ENCODE data around the gene PLD1.
"Not testable (repeated sequence)": the region's sequence is repeated elsewhere in the genome, so short reads cannot be mapped to it uniquely, and the experiment has no call there.

Gene PLD1

GRCh38 chr3:171694888-171695287 lies 115.4 kb downstream of the PLD1 start:
- no peak for DNase-seq

GRCh38 chr3:171692551-171692950 lies 117.7 kb downstream of the PLD1 start:
- not testable (repeated sequence) for DNase-seq

- DNase-seq = no peak
Observed at GRCh38 chr3:171691485-171691884, 118.8 kb downstream of the PLD1 start.

GRCh38 chr3:171690281-171690680 lies 120.0 kb downstream of the PLD1 start:
- peak; percentile 18 for DNase-seq

GRCh38 chr3:171688593-171688992 lies 121.7 kb downstream of the PLD1 start:
- DNase-seq = no peak

GRCh38 chr3:171688002-171688401 lies 122.3 kb downstream of the PLD1 start:
- DNase-seq = no peak

GRCh38 chr3:171687581-171687980 lies 122.7 kb downstream of the PLD1 start:
- DNase-seq = no peak

- DNase-seq = no peak
Observed at GRCh38 chr3:171687064-171687463, 123.2 kb downstream of the PLD1 start.

GRCh38 chr3:171685116-171685895 lies 125.0 kb downstream of the PLD1 start:
- no peak for DNase-seq

- no peak for DNase-seq
Observed at GRCh38 chr3:171684221-171684620, 126.1 kb downstream of the PLD1 start.

GRCh38 chr3:171682743-171683142 lies 127.5 kb downstream of the PLD1 start:
- no peak for DNase-seq

GRCh38 chr3:171680726-171681411 lies 129.4 kb downstream of the PLD1 start:
- DNase-seq = no peak

GRCh38 chr3:171678971-171679492 lies 131.3 kb downstream of the PLD1 start:
- no peak for DNase-seq

GRCh38 chr3:171677706-171678105 lies 132.6 kb downstream of the PLD1 start:
- no peak for DNase-seq

- DNase-seq = peak; percentile 38
Observed at GRCh38 chr3:171676601-171677175, 133.6 kb downstream of the PLD1 start.

- DNase-seq = no peak
Observed at GRCh38 chr3:171673951-171674350, 136.3 kb downstream of the PLD1 start.

GRCh38 chr3:171672538-171672937 lies 137.7 kb downstream of the PLD1 start:
- no peak for DNase-seq

GRCh38 chr3:171672124-171672523 lies 138.2 kb downstream of the PLD1 start:
- no peak for DNase-seq

- no peak for DNase-seq
Observed at GRCh38 chr3:171671709-171672108, 138.6 kb downstream of the PLD1 start.

GRCh38 chr3:171666516-171666915 lies 143.8 kb downstream of the PLD1 start:
- DNase-seq = peak; percentile 75

GRCh38 chr3:171663805-171664204 lies 146.5 kb downstream of the PLD1 start:
- no peak for DNase-seq

- DNase-seq = no peak
Observed at GRCh38 chr3:171661484-171661883, 148.8 kb downstream of the PLD1 start.

GRCh38 chr3:171660188-171660587 lies 150.1 kb downstream of the PLD1 start:
- peak; percentile 50 for DNase-seq

- DNase-seq = no peak
Observed at GRCh38 chr3:171658841-171659240, 151.4 kb downstream of the PLD1 start.
